ENCODE results near the gene RXFP4. TPM values are rescaled to one million over a fixed set of nuclear protein-coding genes. Genes with fewer than 3 reads are reported as not detected.
A peak's percentile ranks its signal among the peaks of the same experiment; 100 is the strongest.

The RXFP4 gene
- total RNA-seq, 2 experiments from 2014 or later: 0.16 TPM; not detected in 1

- H3K4me1 Mint-ChIP-seq: peaks cover 27% of the 10 kb centered on the region
- H3K9me3 Mint-ChIP-seq: no peaks in the 10 kb centered on the region
- H3K4me3 Mint-ChIP-seq: no peak overlapping the region
- H3K27ac Mint-ChIP-seq: no peak overlapping the region
- H3K27me3 Mint-ChIP-seq: no peaks in the 10 kb centered on the region
- DNase-seq: no peak
- peaks cover 43% of the 10 kb centered on the region for H3K36me3 Mint-ChIP-seq
Measured at GRCh38 chr1:155962599-155963211, 21.3 kb downstream of the RXFP4 start.

- Mint-ChIP-seq H3K9me3 (no peaks in the 10 kb centered on the region), H3K27ac (peak overlapping the region; percentile 25), H3K27me3 (no peaks in the 10 kb centered on the region), H3K4me3 (no peak overlapping the region), H3K36me3 (peaks cover 49% of the 10 kb centered on the region), H3K4me1 (peaks cover 39% of the 10 kb centered on the region)
- no peak for DNase-seq
Measured at GRCh38 chr1:155964193-155964592, 22.8 kb downstream of the RXFP4 start.

- H3K36me3 Mint-ChIP-seq: peaks cover 55% of the 10 kb centered on the region
- no peaks in the 10 kb centered on the region for H3K9me3 Mint-ChIP-seq
- H3K4me3 Mint-ChIP-seq: no peak overlapping the region
- peak overlapping the region; percentile 85 for H3K27ac Mint-ChIP-seq
- DNase-seq: no peak
- no peaks in the 10 kb centered on the region for H3K27me3 Mint-ChIP-seq
- peaks cover 58% of the 10 kb centered on the region for H3K4me1 Mint-ChIP-seq
Measured at GRCh38 chr1:155966135-155966534, 24.7 kb downstream of the RXFP4 start.

DNA sequence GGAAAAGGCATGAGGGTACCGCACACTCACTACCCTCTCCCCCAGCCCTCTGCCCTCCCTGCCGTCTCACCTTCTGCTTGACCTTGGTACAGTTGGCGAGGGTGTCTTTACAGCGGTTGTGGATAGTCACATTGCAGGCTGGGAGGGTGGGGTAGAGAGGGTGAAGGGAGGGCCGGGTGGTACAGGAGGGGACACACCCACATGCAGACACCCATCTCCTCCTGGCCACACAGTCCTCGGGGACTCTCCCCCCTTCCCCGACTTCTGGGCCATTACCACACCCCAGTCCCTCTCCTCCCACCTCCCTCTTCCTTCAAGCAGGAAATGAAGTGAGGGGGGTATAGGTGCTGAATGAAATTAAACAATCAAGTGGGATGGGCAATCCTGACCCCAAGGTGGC lies 25.3 kb downstream of the RXFP4 start:
- Mint-ChIP-seq H3K4me1 (peaks cover 59% of the 10 kb centered on the region), H3K9me3 (no peaks in the 10 kb centered on the region), H3K27ac (peak overlapping the region; percentile 85), H3K4me3 (no peak overlapping the region), H3K36me3 (peaks cover 53% of the 10 kb centered on the region), H3K27me3 (no peaks in the 10 kb centered on the region)
- no peak for DNase-seq

DNA sequence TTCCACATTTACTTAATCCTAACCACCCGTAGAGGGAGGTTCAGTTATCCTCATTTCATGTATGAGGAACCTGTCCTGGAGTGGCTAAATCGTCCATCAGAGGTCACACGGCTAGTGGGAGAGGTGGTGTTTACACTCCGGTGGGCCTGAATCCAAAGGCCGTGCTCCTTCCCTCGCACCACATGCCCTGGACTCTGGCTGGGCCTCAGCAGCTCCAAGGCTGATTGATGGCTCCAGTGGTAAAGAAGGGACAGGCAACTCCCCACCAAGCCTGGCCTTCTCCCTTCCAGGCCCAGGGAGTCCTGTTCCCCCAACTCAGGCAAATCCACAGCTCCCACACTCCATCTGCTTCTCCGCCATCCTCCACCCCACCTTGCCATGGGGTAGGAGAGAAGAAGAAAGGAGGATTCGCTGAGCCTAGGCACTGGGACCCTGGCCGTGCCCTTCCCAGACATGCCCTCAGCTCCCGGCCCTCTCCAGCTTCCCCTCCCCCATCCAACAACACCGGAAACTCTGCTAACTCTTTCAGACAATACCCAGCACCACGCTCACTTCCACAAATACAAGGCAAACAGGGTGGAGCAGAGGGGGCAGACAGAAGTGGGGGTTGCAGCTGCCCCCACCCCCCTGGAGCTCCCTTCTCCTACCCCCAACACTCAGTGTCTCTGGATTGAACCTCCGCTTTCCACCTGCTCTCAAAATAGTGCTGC lies 26.1 kb downstream of the RXFP4 start:
- peaks cover 65% of the 10 kb centered on the region for H3K4me1 Mint-ChIP-seq
- DNase-seq: no peak
- H3K4me3 Mint-ChIP-seq: peak overlapping the region; percentile 60
- no peaks in the 10 kb centered on the region for H3K27me3 Mint-ChIP-seq
- H3K36me3 Mint-ChIP-seq: peaks cover 52% of the 10 kb centered on the region
- H3K9me3 Mint-ChIP-seq: no peaks in the 10 kb centered on the region
- H3K27ac Mint-ChIP-seq: peak overlapping the region; percentile 85

DNA sequence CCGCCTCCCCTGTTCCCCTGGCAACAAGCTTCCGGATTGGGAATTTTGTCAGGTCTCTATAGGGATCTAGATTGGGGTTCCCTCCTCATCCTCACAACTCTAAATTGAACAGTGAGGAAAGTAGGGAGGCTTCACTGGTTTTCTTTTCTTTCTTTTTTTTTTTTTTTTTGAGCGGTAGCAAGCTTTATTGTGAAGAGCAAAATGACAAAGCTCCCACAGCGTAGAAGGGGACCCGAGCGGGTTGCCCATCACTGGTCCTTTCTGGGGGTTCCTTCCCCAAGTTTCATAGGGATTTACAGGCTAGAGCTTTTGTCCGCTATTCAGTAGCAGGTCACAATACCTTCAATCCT lies 26.6 kb downstream of the RXFP4 start:
- peaks cover 68% of the 10 kb centered on the region for H3K4me1 Mint-ChIP-seq
- peak overlapping the region; percentile 60 for H3K4me3 Mint-ChIP-seq
- H3K27ac Mint-ChIP-seq: peak overlapping the region; percentile 85
- peaks cover 52% of the 10 kb centered on the region for H3K36me3 Mint-ChIP-seq
- no peaks in the 10 kb centered on the region for H3K27me3 Mint-ChIP-seq
- DNase-seq: no peak
- H3K9me3 Mint-ChIP-seq: no peaks in the 10 kb centered on the region

GRCh38 chr1:155968670-155969069 lies 27.2 kb downstream of the RXFP4 start:
- H3K27me3 Mint-ChIP-seq: no peaks in the 10 kb centered on the region
- peaks cover 58% of the 10 kb centered on the region for H3K36me3 Mint-ChIP-seq
- peak overlapping the region; percentile 22 for H3K4me3 Mint-ChIP-seq

GRCh38 chr1:155969377-155969791 lies 27.9 kb downstream of the RXFP4 start:
- peak overlapping the region; percentile 85 for H3K27ac Mint-ChIP-seq
- no peaks in the 10 kb centered on the region for H3K27me3 Mint-ChIP-seq
- no peaks in the 10 kb centered on the region for H3K9me3 Mint-ChIP-seq
- H3K4me1 Mint-ChIP-seq: peaks cover 79% of the 10 kb centered on the region
- H3K36me3 Mint-ChIP-seq: peaks cover 59% of the 10 kb centered on the region
- peak overlapping the region; percentile 18 for H3K4me3 Mint-ChIP-seq
- no peak for DNase-seq

More at GRCh38 chr1:155968670-155969069, 27.2 kb downstream of the RXFP4 start:
- peak overlapping the region; percentile 85 for H3K27ac Mint-ChIP-seq
- H3K9me3 Mint-ChIP-seq: no peaks in the 10 kb centered on the region
- no peak for DNase-seq
- H3K4me1 Mint-ChIP-seq: peaks cover 74% of the 10 kb centered on the region

GRCh38 chr1:155970531-155971167 lies 29.2 kb downstream of the RXFP4 start:
- no peaks in the 10 kb centered on the region for H3K27me3 Mint-ChIP-seq
- H3K4me3 Mint-ChIP-seq: peak overlapping the region; percentile 65
- no peaks in the 10 kb centered on the region for H3K9me3 Mint-ChIP-seq
- peak; percentile 47 for DNase-seq
- peak overlapping the region; percentile 85 for H3K27ac Mint-ChIP-seq
- H3K4me1 Mint-ChIP-seq: peaks cover 88% of the 10 kb centered on the region
- peaks cover 64% of the 10 kb centered on the region for H3K36me3 Mint-ChIP-seq

DNA sequence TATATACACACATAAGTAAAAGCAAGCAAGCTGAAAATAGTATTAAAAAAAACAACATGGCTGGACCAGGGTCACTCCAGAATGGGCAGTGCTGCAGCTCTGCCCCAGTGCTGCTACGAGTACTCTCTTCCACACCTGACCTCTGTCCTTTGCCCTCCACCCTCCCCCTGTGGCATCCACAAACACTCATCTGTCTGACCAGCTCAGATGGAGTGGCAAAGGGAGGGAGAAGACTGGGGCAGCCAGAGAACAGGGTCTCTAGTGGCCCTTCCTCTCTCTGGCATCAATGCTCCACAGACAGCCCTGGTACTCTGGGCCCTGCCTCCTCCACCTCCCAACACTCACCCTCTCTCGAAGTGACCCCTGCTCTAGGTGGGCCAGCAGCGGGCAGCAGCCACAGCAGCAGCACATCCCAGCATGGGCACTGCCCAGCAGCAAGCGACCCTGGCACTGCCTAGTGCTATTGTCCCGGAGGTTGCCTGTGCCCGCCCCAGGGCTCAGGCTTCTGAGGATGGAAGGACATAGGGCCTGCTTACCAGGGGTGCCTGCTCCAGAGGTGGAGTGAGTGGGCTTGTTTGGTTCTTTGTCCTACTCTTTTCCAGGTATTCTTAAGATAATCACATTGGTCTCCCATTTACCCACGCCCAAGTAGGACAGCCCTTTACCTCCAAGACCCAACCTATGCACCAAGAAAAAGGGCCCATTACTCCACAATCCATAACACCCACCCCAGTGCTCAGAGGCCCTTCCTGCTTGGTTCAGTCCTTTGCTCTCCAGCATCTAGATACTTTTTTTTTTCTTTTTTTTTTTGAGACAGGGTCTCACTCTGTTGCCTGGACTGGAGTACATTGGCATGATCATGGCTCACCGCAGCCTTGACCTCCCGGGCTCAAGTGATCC lies 30.7 kb downstream of the RXFP4 start:
- peak overlapping the region; percentile 75 for H3K27ac Mint-ChIP-seq
- H3K4me1 Mint-ChIP-seq: peaks cover 83% of the 10 kb centered on the region
- H3K27me3 Mint-ChIP-seq: no peaks in the 10 kb centered on the region
- peak overlapping the region; percentile 44 for H3K4me3 Mint-ChIP-seq
- H3K36me3 Mint-ChIP-seq: peaks cover 62% of the 10 kb centered on the region
- no peaks in the 10 kb centered on the region for H3K9me3 Mint-ChIP-seq
- no peak for DNase-seq

DNA sequence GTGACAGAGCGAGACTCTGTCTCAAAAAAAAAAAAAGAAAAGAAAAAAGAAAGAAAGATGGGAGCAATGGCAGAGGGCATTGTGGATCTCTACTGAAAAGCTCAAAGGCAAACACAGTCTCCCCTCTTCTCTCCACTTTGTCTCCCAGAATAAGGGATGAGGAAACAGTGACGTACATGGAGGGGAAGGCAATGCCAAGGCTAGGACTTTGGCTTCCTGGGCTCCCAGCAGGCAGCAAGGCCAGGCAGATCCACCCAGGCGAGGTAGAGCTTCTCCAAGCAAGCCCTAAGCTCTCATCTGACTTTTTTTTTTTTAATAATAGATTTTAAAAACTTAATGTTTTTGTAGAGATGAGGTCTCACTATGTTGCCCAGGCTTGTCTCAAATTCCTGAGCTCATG lies 32.3 kb downstream of the RXFP4 start:
- peak overlapping the region; percentile 53 for H3K4me3 Mint-ChIP-seq
- H3K27ac Mint-ChIP-seq: peak overlapping the region; percentile 75

GRCh38 chr1:155974208-155975115 lies 33.0 kb downstream of the RXFP4 start:
- H3K27me3 Mint-ChIP-seq: no peaks in the 10 kb centered on the region
- H3K4me1 Mint-ChIP-seq: peaks cover 60% of the 10 kb centered on the region
- H3K4me3 Mint-ChIP-seq: peak overlapping the region; percentile 89
- H3K9me3 Mint-ChIP-seq: no peaks in the 10 kb centered on the region
- peak overlapping the region; percentile 91 for H3K27ac Mint-ChIP-seq
- DNase-seq: no peak
- peaks cover 57% of the 10 kb centered on the region for H3K36me3 Mint-ChIP-seq

More for the DNA sequence above, 32.3 kb downstream of the RXFP4 start:
- Mint-ChIP-seq H3K4me1 (peaks cover 67% of the 10 kb centered on the region), H3K27me3 (no peaks in the 10 kb centered on the region), H3K36me3 (peaks cover 62% of the 10 kb centered on the region), H3K9me3 (no peaks in the 10 kb centered on the region)
- DNase-seq: no peak

- H3K27ac Mint-ChIP-seq: peak overlapping the region; percentile 91
- H3K36me3 Mint-ChIP-seq: peaks cover 50% of the 10 kb centered on the region
Measured at GRCh38 chr1:155975375-155976061, 34.1 kb downstream of the RXFP4 start.

More at GRCh38 chr1:155975375-155976061, 34.1 kb downstream of the RXFP4 start:
- H3K9me3 Mint-ChIP-seq: no peaks in the 10 kb centered on the region
- peak overlapping the region; percentile 89 for H3K4me3 Mint-ChIP-seq
- DNase-seq: no peak
- peaks cover 60% of the 10 kb centered on the region for H3K4me1 Mint-ChIP-seq
- no peaks in the 10 kb centered on the region for H3K27me3 Mint-ChIP-seq

All from activated naive CD8-positive, alpha-beta T cell treated with anti-CD3 and anti-CD28 coated beads for 36 hours (primary cell).